HG03175 (cell line): ENCODE data around the gene CARNS1.

Experiments
- ATAC-seq: cut with Tn5 transposase; IDR thresholded peaks from one replicate; pipeline ENCODE4 v1.9.1; 2021; ENCODE audit warnings: mild to moderate bottlenecking, moderate library complexity; ENCODE audit not compliant: unreplicated experiment

The CARNS1 gene, protein sequence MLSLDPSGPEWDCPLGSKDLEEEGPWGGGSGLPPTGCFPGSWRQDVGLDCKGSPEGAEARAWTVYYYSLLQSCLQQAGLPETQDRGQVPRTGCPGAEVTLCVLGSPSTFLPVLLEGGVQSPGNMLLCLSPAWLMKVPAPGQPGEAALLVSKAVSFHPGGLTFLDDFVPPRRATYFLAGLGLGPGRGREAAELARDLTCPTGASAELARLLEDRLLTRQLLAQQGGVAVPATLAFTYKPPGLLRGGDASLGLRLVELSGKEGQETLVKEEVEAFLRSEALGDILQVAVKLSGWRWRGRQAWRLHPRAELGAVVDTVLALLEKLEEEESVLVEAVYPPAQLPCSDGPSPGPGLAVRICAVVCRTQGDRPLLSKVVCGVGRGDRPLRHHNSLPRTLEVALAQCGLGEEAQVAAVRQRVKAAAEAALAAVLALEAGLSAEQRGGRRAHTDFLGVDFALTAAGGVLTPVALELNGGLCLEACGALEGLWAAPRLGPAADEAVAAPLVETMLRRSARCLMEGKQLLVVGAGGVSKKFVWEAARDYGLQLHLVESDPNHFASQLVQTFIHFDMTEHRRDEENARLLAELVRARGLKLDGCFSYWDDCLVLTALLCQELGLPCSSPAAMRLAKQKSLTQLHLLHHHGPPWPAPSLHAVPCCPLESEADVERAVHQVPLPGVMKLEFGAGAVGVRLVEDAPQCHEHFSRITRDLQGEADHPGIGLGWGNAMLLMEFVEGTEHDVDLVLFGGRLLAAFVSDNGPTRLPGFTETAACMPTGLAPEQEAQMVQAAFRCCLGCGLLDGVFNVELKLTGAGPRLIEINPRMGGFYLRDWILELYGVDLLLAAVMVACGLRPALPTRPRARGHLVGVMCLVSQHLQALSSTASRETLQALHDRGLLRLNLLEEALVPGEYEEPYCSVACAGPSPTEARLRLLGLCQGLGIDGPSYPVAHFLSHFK

DNA sequence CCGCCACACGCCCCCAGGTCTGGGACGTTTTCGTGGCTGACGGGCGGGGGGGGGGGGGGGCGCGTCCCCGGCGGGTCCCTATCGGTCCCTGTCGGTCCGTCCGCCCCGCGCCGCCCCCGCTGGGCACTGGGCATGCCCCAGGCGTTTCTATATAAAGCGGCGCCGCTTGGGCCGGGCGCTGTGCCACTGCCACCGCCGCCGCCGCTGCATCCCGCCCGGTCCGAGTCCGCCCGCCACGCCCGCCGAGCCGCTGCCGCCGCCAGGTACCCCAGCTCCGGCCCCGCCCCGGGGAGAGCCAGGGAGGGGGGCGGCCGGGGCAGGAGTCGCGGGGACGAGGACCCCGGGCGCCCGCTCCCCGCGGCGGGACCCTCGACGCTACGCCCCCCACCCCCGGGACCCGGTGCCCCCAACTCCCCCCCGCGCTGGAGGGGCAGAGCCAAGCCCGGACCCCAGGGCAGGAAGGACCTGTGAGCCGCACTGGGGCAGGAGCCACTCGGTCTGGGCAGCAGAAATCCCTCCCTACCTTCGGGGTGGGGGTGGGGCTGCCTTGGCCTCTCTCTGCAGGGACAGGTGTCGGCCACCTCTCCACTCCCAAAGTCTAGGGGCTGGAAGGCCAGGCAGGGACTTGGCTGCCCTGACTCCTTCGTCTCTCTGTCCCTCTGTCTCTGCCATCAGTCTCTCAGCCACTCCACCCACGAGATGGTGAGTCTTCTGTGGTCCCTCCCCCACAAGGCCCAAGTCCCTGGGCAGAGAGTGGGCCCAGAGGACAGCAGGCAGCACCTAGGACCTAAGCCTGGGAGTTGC lies at the start of gene CARNS1:
Gene CARNS1, plus strand, starts transcription at position 178 of the 804 bp plus-strand sequence. Its CDS starts 522 bp downstream, at position 700.
- ATAC-seq: no peak

DNA sequence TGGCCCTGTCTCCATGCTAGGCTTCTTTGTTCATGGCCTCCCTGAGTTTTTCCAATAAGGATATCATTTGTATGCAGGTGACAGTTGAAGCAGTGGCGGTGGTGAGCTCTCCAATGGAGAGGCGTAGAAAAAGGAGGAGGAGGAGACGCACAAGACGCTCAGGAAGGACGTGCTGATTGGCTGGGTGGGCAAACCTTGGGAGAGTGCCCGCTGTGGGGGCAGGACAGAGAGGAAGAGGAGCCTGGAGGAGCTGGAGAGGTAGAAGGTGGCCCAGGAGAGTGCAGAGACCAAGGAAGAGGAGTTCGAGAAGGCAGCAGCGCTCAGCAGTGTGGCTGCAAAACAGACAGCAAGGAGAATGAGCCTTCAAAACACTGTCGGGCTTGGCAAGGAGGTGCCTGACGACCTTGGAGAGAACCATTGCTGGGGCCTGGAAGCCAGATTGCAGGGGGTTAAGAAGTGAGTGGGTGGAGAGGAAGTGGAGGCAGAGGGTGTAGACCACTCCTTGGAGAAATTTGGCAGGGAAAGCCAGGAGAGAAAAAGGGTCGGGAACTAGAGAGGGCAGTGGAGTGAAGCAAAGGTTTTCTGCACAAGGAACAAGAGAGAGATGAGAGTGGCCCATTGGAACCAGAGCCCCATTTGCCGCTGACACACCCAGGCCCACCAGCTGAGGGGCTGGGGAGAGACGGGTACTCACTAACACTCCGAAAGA lies 49.6 kb upstream of the CARNS1 start:
- no peak for ATAC-seq

DNA sequence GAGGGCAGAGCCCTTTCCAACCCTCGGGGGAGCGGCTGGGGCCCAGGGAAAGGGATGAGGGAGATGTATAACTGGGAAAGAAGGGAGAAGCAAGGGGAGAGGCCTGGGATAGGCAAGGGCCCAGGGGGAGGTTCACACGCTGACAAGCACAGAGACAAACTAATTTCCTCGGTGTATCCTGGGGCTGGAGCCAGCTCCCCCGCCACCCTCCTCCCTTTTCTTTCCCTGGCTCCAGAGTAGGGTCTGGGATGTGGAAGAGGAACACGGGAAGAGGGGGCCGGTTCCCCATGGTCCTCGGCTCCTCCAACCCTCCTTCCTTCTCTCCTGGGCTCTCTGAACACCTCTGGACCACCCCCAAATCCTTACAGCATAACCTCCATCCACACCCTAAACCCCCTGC lies 48.9 kb upstream of the CARNS1 start:
- ATAC-seq: no peak

DNA sequence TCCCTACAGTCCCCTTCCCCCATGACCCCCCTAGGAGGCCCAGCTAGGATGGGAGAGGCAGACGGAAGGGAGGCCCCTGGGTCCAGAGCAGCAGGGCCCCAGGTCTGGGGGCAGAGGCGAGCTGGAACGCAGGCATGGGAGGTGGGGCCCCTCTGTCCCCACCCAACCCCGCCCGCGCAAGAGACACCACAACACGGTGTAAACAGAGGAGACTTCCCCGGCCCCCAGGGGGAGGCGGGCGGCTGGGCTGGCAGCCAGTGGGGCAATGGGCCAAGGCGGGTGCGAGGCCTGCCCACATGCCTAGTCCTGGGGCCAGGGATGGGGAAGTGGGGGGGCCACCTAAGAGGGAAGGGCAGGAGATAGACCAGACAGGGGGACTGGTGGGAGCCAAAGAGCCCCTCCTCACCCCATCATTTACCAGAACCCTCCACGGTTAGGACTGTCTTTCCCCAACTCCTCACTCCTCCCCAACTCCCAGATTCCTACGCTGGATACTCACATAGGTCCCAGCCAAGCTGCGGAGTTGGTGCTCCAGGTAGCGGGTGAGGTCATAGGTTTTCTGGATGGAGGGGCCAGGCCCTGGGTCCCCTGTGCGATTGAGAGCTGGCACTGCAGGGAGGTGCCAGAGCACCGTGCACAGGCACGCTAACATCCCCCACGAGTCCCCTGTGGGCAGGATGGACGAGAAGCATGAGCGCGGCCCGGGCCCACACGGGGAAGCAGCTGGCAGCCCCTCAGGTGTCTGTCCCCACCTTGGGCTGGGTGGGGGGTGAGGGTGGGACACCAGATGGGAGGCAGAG lies 48.3 kb upstream of the CARNS1 start:
- ATAC-seq: no peak

DNA sequence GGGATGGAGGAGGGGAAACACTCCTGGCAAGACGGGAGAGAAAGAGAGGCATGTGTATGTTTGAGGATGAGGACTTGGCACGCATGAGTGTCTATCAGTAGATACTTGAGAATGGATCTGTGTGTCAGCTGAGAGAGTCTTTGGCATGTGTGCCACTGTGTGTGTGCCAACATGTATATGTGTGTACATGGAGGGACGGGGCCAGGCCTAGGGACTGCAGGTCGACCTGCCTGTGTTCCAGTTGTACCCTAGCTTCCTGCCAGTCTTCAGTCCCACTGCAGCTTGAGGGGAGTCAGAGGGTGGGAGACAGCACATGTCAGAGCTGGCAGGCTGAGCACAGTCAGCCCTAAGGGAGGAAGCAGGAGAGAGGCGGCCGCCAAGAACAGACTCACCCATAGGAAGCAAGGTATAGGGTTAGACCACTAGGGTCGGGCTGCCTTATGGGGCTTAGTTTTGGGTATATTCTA lies 47.7 kb upstream of the CARNS1 start:
- ATAC-seq: no peak

DNA sequence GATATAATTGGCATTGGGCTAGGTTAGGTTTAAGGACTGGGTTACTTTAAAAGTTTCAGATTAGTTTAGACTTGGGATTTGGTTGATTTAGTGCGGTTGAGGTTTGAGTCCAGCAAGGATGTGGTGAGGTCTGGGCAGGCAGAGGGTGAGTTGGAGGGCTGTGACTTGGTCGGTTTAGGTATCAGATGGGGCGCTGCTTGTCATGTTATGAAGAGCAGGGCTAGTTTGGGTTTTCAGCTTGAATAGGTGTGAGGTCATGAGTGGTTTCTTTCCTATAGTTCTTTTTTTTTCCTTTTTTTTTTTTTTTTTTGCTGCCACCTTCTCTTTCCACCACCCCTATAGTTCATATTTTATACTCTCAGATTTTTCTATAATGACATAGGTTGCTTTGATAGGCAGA lies 46.9 kb upstream of the CARNS1 start:
- no peak for ATAC-seq

DNA sequence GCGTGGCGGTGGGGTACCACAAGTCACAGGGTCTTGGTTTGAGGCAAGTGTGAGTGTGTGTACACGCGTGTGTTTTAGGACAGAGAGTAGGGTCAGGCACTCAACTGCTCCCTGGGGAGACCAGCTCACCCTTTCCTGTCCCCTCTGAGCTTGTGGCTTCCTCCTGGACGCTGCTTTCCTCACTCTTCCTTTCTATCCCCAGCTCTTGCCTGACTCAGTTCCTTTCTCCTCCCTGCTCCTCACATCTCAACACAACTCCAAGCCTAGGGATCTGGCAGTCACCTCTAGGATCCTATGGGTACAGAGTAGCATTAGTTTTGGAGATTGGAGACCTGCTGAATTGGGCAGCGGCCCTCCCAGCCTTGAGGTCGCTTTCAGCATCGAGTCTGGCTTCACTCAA lies 46.2 kb upstream of the CARNS1 start:
- ATAC-seq: no peak

DNA sequence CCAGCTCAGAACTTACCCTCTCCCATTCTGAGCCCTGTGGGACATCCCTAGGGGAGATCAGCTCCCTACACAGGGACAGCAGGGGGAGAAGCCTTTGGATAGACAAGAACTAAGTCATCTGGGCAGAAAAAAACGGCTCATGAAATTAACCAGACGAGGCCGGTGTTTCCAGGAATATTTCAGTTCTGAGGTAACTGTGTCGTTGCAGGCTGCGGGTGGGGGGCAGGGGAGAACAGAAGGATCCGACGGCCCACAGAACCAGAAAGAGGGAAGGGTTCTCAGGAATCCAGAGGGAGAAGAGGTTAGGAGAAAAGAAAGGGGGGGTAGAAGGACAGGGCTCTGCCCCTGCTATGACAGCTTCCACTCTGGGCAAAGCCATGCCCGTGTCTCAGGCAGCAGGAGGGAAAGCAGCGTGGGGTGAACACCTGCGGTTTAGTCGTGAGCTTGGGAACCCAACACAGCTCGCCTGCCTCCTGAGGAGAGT lies 45.6 kb upstream of the CARNS1 start:
- no peak for ATAC-seq

DNA sequence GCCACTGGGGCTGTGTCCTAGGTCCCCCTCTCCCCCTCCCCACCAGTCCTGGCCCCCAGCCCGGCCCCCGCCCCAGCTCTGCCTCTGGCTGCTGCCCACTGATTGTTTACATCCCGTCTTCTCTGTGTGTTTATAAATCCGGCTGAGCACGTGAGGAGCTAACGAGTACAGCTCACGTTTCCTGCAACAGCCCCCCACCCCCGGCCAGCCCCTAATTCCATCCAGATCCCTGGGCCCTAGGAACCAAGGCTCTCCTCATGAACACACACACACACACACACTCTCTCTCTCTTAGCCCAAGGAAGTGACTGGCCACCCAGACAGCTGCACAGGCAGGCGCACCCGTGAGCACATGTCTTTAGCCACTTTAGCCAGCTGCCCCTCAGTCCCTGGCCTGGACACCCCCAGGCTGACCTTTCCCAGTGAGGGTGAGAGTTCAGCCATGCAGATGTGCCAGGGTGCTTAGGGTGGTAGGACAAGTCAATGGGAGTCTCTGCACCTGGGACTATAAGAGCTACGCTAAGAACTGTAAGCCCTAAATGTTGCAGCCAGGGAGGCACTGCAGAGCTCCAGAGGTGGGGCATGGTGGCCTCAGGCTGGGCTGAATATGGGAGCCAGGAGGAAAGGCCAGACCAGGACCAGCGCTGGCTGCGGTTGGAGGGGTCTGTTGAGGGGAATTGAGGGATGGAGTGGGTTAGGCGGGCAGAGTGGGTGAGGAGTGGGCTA lies 45.0 kb upstream of the CARNS1 start:
- no peak for ATAC-seq

DNA sequence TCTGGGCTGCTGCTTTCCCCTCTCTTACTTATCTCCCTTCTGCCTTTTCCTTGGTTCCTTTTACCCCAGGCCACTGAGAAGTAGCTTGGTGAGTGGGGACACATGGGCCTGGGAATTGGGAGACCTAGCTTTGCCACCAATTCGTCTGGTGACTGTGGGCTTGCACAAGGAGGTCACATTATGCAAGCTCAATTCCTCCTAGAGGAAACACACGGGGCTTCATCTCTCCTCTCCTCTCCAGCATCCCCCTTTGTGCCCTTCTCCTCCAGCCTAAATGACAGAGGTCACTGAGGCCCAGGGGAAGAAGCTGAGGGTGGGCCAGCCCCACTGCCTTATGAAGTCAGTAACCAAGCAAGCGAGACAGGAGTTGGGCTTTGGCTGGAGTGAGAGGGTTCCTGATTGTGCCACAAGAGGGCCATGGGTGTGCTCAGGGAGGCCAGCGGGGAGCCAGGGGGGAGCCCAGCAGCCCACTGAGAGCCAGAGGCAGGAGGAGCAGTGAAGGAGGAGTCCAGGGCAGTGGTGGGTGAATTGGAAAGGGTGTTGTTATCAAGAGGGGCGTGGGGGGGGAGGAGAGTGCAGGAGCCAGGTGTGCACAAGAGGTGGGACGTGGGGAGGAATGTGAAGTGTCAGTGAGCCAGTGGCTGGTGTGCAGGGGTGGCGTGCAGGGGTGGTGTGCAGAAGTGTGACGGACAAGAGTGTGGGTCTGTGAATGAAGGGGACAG lies 44.1 kb upstream of the CARNS1 start:
- no peak for ATAC-seq

DNA sequence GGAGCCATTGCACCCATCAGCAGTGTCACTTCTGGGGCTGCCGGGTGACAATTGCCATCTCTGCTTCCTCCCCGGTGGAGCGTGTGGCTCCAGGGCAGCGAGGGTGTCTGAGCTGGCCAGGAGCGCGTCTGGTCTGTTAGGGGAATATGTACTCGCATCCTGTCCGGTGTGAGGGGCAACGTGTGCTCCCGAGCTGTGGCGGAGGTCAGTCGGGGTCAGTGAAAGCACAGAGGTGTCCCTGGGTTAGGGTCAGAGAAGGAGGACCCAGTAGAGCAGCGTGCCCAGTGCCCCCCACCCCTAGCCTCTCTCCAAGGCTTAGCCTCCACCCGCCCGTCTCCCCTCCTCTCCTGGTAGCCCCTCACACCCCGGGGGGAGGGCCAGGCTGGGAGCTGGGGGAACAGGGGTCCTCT lies 43.6 kb upstream of the CARNS1 start:
- no peak for ATAC-seq

DNA sequence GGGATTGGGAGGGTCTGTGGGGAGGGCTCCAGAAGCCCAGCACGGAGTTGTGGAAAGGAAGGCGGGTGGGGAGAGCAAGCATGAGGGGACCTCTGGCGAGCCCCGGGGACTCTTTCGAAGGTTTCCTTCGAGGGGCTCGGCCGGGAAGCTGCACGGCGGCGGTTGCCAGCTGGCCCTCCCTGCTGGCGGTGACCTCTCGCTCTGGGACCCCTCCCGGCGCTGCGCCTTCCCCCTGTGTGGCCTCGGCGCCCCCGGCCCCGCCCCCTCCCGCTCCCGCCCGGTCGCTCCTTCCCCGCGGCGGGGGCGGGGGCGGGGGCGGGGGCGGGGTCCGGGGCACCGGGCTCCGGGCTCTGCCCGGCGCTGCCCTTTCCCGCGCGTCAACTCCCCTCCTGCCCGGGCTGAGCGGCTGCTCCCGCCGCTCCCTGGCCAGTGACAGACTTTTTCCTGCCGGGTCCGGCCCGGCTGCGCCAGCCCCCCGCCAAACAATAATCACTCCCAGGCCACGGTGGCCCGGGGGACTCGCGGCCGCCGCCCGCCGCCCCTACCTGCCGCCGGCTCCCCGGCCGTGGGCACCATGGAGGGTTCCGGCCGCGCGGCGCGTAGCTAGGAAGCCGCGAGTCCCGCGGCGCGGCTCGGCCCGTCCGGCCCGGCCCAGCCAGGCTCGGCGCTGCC lies 43.0 kb upstream of the CARNS1 start:
- no peak for ATAC-seq

DNA sequence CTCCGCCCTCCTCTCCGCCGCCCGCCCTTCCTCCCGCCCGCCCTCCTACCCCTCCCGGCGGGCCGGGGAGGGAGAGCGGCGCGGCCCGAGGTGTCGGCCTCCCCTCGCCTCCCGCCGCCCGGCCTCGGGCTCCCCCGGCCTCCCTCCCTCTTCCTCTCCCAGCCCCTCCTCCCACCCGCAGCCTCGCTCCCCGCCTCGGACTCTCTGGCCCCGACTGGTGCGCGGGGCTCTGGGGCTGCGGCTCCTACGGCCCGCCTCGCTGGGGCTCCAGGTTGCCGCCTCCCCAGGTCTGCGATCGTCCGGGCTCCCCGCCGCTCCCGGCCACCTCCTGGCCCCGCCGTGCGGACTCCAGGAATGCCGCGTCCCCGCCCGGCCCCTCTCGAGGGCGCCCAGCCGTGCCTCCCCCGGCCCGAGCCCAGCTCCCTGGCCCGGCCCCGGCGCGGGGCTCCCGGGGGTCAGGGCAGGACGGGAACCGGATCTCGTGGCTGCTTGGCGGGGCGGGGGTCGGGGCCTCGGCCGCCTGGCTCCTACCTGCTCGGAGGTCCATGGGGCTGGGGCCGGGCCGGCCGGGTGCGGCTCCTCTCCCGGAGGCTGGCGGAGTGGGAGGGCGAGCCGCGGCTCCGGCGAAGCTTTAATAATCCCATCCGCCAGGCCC lies 42.4 kb upstream of the CARNS1 start, which contains the start of gene CLCF1:
Gene CLCF1, minus strand, starts transcription at position 606 of the 655 bp plus-strand sequence. Its CDS starts 59 bp downstream, at position 547.
- no peak for ATAC-seq

DNA sequence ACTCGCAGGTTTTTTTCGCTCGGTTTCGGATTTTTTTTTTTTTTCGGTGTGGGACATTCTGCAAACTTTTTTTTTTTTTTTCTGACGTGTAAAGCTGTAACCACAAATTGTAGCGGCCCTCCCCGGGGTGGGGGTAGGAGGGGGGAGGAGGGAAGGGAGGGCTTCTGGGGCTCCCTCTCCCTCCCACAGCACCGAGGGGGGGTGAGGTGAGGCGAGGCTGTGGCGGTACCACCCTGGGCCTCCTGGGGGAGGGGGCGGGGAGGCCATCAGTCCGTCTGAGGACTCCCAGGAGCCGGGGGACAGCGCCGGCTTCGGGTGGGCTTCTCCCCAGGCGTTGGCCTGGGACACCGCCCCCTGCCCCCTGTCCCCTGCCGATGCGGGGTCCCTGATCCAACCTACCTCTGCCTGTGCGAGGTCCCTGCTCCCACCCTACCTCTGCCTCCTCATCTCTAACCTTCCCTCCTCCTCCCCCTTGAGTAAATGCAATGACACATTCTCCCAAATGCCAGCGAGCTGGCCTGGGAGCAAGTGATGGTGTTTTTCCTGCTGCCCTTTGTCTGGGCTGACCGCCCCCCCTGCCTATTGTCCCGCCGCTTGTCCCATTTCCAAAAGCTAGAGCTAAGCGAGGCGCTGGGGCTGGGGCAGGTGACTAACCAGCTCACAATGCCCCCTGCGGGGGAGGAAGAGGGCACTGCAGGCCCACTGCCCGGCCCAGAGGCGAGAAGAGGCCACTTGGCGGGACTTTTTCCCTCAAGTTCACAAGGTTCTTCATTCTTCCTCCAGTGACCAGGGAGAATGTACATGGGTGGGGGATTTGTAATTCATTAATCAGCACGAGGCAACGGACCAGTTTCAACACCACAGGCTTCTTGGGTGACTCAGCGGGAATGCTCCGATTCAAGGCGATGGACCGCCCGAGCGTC lies 41.6 kb upstream of the CARNS1 start:
- ATAC-seq: no peak

DNA sequence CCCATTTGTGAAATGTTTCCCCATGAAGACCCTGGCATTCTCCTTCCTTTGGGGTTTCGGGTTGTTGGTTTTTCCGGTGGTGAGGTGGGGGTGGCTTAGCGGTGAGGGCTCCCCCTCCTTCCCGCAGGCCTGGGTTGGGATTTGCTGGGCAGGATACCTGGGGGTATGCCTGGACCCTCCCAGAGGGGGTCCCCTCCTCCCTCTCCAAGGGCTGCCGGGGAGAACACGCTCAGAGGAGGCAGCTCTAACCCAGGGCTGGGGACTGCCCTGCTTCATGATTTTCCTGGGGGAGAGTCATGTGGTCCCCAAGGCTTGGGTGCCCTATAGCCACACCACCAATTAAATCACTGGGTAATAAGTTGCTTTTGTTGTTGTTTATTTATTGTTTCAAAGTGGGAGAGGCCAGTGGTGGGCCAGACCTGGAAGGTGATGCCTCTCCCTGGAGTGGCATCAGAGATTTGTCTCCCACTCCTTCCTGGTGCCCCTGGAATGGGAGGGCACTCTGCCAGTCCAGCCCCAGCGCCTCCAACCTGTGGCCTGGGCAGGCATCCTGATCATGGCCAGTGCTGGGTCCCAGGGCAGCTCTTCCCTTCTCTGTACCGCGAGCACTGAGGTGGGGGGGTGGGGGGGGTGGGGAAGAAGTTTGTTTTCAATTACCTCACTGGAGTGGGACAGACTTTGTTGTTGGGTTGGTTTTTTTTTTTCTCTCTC lies 40.8 kb upstream of the CARNS1 start:
- ATAC-seq: no peak
